AG09309 (cell line): Measurements from ENCODE around the gene TMEM167B.

Experiments
- DNase-seq: peaks from one replicate; pipeline ENCODE4 v3.0.0-alpha.2; 2010; ENCODE audit warnings: low read depth
- H3K4me3 ChIP-seq: 2 replicates; pipeline ENCODE4 v1.5.1; 2011; ENCODE audit warnings: mild to moderate bottlenecking, low read depth, low read length, moderate library complexity; ENCODE audit not compliant: control insufficient read depth
- TF ChIP-seq, protein P1 (sequence below): IDR thresholded peaks from 2 replicates; pipeline ENCODE4 v1.5.1; 2011; ENCODE audit warnings: mild to moderate bottlenecking, low read depth, low read length, inconsistent platforms; ENCODE audit not compliant: insufficient read depth, control insufficient read depth; ENCODE audit errors: missing control alignments

TMEM167B gene

DNA sequence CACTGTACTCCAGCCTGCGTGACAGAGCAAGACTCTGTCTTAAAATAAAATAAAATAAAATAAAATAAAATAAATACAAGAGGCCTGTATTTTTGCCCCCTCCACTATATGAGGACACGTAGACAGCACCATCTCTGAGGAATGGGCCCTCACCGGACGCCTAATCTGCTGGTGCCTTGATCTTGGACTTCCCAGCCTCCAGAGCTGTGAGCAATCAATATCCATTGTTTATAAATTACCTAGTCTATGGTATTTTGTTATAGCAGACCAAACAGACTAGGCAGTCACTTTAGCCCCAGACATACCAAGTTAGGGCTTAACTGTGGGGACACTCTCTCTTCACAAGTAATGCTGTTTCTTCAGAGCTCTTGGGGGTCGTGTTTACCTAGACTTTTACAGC, 29.8 kb downstream of the TMEM167B start:
- no peak for DNase-seq
- H3K4me3 ChIP-seq, result no peak overlapping the region
- TF ChIP-seq, protein P1, sequence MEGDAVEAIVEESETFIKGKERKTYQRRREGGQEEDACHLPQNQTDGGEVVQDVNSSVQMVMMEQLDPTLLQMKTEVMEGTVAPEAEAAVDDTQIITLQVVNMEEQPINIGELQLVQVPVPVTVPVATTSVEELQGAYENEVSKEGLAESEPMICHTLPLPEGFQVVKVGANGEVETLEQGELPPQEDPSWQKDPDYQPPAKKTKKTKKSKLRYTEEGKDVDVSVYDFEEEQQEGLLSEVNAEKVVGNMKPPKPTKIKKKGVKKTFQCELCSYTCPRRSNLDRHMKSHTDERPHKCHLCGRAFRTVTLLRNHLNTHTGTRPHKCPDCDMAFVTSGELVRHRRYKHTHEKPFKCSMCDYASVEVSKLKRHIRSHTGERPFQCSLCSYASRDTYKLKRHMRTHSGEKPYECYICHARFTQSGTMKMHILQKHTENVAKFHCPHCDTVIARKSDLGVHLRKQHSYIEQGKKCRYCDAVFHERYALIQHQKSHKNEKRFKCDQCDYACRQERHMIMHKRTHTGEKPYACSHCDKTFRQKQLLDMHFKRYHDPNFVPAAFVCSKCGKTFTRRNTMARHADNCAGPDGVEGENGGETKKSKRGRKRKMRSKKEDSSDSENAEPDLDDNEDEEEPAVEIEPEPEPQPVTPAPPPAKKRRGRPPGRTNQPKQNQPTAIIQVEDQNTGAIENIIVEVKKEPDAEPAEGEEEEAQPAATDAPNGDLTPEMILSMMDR, result no peak

DNA sequence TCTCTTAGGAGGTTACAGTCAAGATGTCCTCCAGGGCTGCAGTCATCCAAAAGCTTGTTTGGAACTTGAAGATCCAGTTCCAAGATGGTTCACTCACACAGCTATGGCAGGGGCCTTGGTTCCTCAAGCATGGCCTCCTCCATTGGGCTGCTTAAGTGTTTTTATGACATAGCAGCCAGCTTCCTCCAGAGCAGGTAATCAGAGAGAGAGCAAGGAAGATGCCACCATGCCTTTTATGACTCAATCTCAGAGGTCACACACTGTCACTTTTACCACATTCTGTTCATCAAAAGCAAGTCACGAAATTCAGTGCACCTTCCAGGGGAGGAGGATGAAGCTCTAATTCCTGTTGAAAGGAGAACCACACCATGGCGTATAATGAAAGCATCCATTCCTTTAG, 40.5 kb downstream of the TMEM167B start:
- H3K4me3 ChIP-seq, result no peak overlapping the region
- no peak for DNase-seq
- TF ChIP-seq, protein P1, result no peak

DNA sequence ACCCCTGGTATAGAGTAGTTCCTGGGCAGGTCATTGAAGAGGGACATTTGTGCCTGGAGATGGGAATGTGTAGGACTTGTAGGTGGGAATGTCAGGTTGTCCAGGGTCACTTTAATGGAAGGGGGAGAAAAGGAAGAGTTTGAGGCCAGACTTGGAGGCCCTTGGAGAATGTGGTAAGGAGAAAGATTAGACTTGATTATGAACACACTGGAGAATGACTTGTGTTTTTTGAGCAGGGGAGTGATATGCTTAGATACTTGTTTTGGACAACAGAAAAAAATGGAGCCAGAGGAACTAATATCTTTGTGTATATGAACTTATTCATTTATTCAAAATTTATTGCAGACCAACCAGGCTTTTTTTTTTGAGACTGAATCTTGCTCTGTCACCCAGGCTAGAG, 41.2 kb downstream of the TMEM167B start:
- TF ChIP-seq, protein P1, result no peak
- H3K4me3 ChIP-seq, result no peak overlapping the region
- DNase-seq, result no peak

DNA sequence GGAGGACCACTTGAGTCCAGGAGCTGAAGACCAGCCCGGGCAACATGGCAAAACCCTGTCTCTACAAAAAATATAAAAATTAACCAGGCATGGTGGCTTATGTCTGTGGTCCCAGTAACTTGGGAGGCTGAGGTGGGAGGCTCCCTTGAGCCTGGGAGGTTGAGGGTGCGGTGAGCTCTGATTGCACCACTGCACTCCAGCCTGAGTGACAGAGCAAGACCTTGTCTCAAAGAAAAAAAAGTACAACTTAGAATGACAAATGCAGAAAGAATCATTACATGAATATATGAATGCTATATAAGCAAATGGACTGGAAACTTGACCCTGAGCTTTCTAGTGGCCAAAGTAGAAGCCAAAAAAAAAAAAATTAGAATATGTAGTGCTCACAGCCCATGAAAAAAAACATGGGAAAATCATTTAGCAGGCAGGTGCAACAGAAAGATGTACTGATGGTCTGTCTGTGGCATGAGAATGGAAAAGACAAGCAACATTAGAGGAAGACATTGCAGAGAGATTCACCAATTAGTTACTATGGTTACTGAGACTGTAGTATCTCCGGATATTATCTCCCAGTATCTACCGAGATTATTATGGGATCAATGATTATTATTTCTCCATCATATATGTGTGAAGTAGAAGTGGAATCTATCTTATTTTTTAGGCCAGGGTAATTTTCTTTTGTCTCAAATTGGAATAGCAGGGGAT, 42.6 kb downstream of the TMEM167B start:
- no peak for DNase-seq
- TF ChIP-seq, protein P1, result no peak
- H3K4me3 ChIP-seq, result no peak overlapping the region

DNA sequence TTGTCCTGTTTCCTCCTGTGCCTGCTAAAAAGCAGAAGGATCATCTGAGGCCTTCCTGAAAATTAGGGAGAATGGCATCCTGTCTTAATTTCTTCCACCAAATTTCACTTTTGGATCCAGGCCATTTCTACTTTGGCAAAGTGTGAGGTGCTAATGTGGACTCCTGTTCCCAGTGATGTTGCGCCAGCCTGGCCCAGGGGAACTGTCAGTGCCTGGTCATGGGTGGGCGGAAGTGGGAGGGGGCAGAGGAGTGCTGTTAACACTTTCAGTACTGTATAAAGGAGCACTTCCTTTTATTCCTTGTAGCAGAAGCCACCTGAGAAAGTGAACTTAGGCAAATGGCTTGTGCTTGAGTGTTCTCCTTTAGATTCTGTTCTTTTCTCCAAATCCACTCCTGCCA, 43.3 kb downstream of the TMEM167B start:
- TF ChIP-seq, protein P1, result no peak
- no peak for DNase-seq
- no peak overlapping the region for H3K4me3 ChIP-seq

DNA sequence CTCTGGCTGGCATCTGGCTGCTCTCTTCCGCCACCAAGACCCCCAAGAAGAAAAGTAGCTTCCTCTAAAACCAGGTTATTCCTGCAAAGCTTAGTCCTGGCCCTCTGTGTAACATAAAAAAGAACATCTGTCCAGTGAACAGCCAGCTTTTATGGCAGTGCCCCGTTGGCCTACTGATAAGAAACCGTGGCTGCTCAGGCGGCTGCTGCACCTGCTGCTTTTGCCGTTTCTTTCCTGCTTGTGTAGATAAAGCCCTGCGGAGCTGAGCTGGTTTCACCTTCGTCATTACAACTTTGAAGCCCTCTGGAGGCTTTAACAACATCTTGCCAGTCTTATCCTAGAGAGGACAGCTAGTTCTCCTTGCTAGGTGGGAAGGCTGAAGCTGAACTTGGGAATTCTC, 43.9 kb downstream of the TMEM167B start:
- TF ChIP-seq, protein P1, result no peak
- no peak for DNase-seq
- no peak overlapping the region for H3K4me3 ChIP-seq
